H7 (cell line): ENCODE data around the gene SLC22A23. TPM values are rescaled to one million over a fixed set of nuclear protein-coding genes. Genes with fewer than 3 reads are reported as not detected.
"Not testable (repeated sequence)": the region's sequence is repeated elsewhere in the genome, so short reads cannot be mapped to it uniquely, and the experiment has no call there.

Source experiments
- DNase-seq: peaks from one replicate; pipeline ENCODE4 v3.0.0; 2012
- H3K27me3 ChIP-seq: 2 replicates; pipeline ENCODE4 v1.6.0; 2011; ENCODE audit warnings: mild to moderate bottlenecking, low read length; ENCODE audit not compliant: control insufficient read depth, insufficient read depth
- H3K36me3 ChIP-seq: replicated peaks from 2 replicates; pipeline ENCODE4 v1.5.1; 2011; ENCODE audit warnings: low read length; ENCODE audit not compliant: control insufficient read depth, insufficient read depth
- H3K4me3 ChIP-seq: 2 replicates; pipeline ENCODE4 v1.5.1; 2011; ENCODE audit warnings: low read depth, mild to moderate bottlenecking, control low read depth, low read length, moderate library complexity; ENCODE audit not compliant: insufficient read depth
- total RNA-seq: library from RNA; depleted of rRNA; stranded (reverse); fragments of >200 nt; shearing (Covaris generic); gene quantifications from 2 replicates; pipeline ENCODE4 v1.2.3, GENCODE V29; 2014

Gene SLC22A23
- total RNA-seq, 1 experiment from 2014 or later, result 14.6 TPM

- DNase-seq, result peak; percentile 100
- Histone ChIP-seq H3K27me3 (peaks cover 2% of the 10 kb centered on the region; the same call in 1 of the 2 replicates), H3K4me3 (peak within 1 kb of the TSS; percentile 97), H3K36me3 (peaks cover 6% of the 10 kb centered on the region)
Observed at GRCh38 chr6:3258720-3259490, 197.9 kb downstream of the SLC22A23 start, which contains the start of gene PSMG4. PSMG4 (plus strand) TSS chr6:3258947; CDS start chr6:3259023, 76 bp downstream.

GRCh38 chr6:3258201-3258600 is 198.6 kb downstream of the SLC22A23 start:
- Histone ChIP-seq H3K27me3 (peaks cover 2% of the 10 kb centered on the region; the same call in 1 of the 2 replicates), H3K4me3 (peak overlapping the region; percentile 30), H3K36me3 (peaks cover 2% of the 10 kb centered on the region)
- no peak for DNase-seq

GRCh38 chr6:3253597-3253961 is 203.3 kb downstream of the SLC22A23 start:
- no peaks in the 10 kb centered on the region for H3K36me3 ChIP-seq
- H3K27me3 ChIP-seq, result peaks cover 7% of the 10 kb centered on the region
- H3K4me3 ChIP-seq, result no peak overlapping the region
- DNase-seq, result no peak

- H3K36me3 ChIP-seq, result no peaks in the 10 kb centered on the region
- peak; percentile 51 for DNase-seq
- no peak overlapping the region for H3K4me3 ChIP-seq
- peaks cover 7% of the 10 kb centered on the region for H3K27me3 ChIP-seq
Observed at GRCh38 chr6:3252861-3253596, 203.8 kb downstream of the SLC22A23 start.

- Histone ChIP-seq H3K36me3 (no peaks in the 10 kb centered on the region), H3K4me3 (no peak overlapping the region), H3K27me3 (peaks cover 7% of the 10 kb centered on the region)
- DNase-seq, result no peak
Observed at GRCh38 chr6:3252369-3252768, 204.5 kb downstream of the SLC22A23 start.

GRCh38 chr6:3251462-3252314 is 205.2 kb downstream of the SLC22A23 start:
- Histone ChIP-seq H3K36me3 (no peaks in the 10 kb centered on the region), H3K4me3 (no peak overlapping the region), H3K27me3 (peaks cover 6% of the 10 kb centered on the region)
- DNase-seq, result peak; percentile 93

GRCh38 chr6:3250231-3250675 is 206.6 kb downstream of the SLC22A23 start:
- H3K4me3 ChIP-seq, result no peak overlapping the region
- peaks cover 6% of the 10 kb centered on the region for H3K27me3 ChIP-seq
- no peaks in the 10 kb centered on the region for H3K36me3 ChIP-seq
- no peak for DNase-seq

- Histone ChIP-seq H3K27me3 (peaks cover 6% of the 10 kb centered on the region), H3K36me3 (no peaks in the 10 kb centered on the region), H3K4me3 (no peak overlapping the region)
- DNase-seq, result no peak
Observed at GRCh38 chr6:3249821-3250220, 207.0 kb downstream of the SLC22A23 start.

- DNase-seq, result peak; percentile 86
- Histone ChIP-seq H3K4me3 (peak overlapping the region; percentile 8), H3K27me3 (peaks cover 6% of the 10 kb centered on the region), H3K36me3 (no peaks in the 10 kb centered on the region)
Observed at GRCh38 chr6:3247255-3248146, 209.3 kb downstream of the SLC22A23 start.

GRCh38 chr6:3245216-3245615 is 211.6 kb downstream of the SLC22A23 start:
- no peak overlapping the region for H3K4me3 ChIP-seq
- H3K36me3 ChIP-seq, result no peaks in the 10 kb centered on the region
- no peak for DNase-seq
- no peaks in the 10 kb centered on the region for H3K27me3 ChIP-seq

GRCh38 chr6:3244832-3245161 is 212.1 kb downstream of the SLC22A23 start:
- H3K4me3 ChIP-seq, H3K36me3 ChIP-seq, DNase-seq, H3K27me3 ChIP-seq: not testable (repeated sequence)

- Histone ChIP-seq H3K27me3 (no peaks in the 10 kb centered on the region), H3K36me3 (no peaks in the 10 kb centered on the region), H3K4me3 (no peak overlapping the region)
- no peak for DNase-seq
Observed at GRCh38 chr6:3244003-3244831, 212.6 kb downstream of the SLC22A23 start.

- no peak for DNase-seq
- Histone ChIP-seq H3K27me3 (no peaks in the 10 kb centered on the region), H3K4me3 (no peak overlapping the region), H3K36me3 (no peaks in the 10 kb centered on the region)
Observed at GRCh38 chr6:3242768-3243167, 214.1 kb downstream of the SLC22A23 start.
